ENCODE data around the gene DEGS2. TPM values are rescaled to one million over a fixed set of nuclear protein-coding genes. Genes with fewer than 3 reads are reported as not detected.
A peak's percentile ranks its signal among the peaks of the same experiment; 100 is the strongest.
"Not testable (repeated sequence)": the region's sequence is repeated elsewhere in the genome, so short reads cannot be mapped to it uniquely, and the experiment has no call there.

DEGS2 gene
- total RNA-seq, 1 donor from 2014 or later = not detected

DNA sequence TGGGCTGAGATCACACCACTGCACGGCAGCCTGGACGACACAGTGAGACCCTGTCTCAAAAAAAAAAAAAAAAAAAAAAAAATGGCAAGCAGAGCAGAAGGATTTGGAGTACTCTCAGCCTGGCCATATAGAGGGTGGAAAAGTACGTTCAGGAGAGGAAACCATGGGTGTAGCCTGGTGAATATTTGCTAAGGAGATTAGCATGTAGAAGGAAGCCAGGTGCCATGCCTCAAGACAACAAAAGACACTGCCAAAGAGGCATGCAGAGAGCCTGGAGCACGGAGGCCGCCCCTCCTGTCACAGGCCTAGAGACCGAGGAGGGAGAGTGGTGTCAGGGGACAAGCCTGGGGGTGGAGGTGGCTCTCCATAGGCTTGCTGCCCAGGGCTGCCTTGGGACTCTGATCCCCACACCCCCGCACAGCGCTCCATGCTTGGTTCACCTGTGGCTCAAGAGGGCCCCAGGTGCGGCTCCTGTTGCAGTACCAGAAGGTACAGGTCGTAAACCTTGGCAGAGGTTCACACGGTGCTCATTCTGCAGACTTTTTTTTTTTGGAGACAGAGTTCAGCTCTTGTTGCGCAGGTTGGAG lies 27.9 kb upstream of the DEGS2 start:
- intact Hi-C loops (cut with DNase I) = no loop called here
- ATAC-seq = no peak
- DNase-seq (ENCODE audit: missing footprints) = no peak

DNA sequence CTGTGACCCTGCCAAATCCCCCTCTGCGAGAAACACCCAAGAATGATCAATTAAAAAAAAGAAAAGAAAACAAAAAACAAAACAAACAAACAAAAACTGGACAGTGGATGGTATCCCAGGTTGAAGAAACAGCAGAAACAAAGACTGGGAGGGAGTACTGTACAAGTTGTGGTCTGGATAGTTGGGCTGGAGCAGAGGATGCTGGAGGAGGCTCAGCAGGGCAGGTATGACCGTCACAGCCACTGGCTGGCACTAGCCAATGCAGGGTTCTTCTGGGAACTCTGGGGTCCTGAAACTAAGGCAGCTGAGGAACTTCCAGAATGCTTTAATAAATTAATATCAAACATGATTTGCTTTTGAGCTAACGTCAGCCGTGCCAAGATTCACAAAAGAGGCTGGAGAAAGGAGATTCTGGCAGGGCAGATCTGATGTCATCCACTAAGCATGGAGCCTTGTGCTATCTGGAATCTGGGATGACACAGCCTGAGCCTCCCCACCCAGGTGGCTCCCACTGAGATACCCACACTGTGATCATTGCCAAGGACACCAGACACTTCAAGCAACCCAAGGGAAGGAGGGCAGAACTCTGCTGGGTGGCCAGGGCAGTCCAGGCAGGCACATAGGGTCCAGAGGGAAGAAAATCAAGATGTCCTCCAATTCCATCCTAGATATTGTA lies 22.6 kb upstream of the DEGS2 start:
- ATAC-seq; DNase-seq (ENCODE audit: missing footprints); intact Hi-C loops (cut with DNase I): not testable (repeated sequence)

DNA sequence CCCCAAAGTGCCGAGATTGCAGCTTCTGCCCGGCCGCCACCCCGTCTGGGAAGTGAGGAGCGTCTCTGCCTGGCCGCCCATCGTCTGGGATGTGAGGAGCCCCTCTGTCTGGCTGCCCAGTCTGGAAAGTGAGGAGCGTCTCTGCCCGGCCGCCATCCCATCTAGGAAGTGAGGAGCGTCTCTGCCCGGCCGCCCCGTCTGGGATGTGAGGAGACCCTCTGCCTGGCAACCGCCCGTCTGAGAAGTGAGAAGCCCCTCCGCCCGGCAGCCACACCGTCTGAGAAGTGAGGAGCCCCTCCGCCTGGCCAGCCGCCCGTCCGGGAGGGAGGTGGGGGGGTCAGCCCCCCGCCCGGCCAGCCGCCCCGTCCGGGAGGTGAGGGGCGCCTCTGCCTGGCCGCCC lies 21.2 kb upstream of the DEGS2 start:
- ATAC-seq = not testable (repeated sequence)

DNA sequence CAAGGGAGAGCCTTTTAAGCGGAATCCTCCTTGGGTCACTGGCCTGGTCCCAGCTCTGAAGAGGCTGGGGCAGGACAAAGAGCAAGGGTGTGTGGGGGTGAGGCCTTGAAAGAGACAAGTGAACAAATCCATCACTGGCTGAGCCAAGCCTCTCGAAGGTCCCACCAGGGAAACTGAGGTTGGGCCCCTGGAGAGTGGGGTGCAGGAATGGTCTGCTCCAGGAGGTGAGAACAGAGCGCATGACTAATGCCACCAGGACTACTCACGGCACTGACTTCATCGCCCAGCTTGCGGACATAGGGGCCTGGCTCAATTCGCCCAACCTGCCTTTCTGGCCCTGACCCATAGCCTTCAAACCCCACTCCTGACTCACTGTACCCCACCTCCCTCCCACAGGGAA lies 19.2 kb upstream of the DEGS2 start:
- intact Hi-C loops (cut with DNase I) = no loop called here
- ATAC-seq (no peak), DNase-seq (ENCODE audit: missing footprints) (no peak)

More for the DNA sequence above, 21.2 kb upstream of the DEGS2 start:
- intact Hi-C loops (cut with DNase I); DNase-seq (ENCODE audit: missing footprints): not testable (repeated sequence)

DNA sequence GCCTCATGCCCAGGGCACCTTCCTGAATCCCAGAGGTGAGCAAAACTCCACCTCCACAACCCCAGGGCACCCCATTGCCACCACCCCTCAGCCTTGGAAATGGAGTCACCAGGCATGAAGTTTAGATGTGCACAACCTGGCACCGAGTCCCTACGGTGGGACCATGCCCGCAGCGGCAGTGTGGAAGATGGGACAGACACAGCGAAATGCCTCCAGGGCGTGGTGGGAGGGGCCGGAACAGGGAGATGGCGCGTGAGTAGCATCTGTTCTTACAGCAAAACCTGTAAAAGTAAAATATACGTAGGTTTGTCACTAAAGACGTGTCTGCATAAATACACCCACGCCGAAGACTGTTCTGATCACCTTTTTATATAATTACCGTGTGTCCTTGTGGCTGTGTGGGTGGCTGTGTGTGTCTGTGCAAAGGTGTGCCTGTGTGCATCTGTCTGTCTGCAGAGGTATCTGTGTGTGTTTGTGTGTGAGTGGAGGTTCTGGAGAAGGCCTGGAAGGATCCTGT lies 17.4 kb upstream of the DEGS2 start:
- ATAC-seq (no peak), DNase-seq (ENCODE audit: missing footprints) (no peak)
- intact Hi-C loops (cut with DNase I) = no loop called here

DNA sequence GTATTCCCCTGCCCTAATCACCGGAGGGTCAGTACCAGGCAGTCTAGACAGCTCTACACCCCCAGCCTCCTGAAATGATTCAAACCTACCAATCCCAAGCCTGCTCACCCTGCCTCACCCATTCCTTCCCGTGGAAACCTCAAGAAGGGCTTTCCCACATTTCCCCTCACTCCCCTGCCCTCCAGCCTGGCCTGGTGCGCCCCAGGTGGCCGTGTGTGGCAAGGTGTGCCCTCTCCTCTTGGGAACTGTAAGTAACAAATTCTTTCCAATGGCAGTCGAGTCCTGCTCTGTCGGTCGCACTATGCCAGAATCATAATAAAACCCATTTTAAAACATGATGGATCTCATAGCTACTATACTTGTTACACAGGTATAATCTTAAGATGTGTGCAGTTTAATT lies 13.9 kb upstream of the DEGS2 start:
- ATAC-seq = no peak
- intact Hi-C loops (cut with DNase I) = no loop called here

DNA sequence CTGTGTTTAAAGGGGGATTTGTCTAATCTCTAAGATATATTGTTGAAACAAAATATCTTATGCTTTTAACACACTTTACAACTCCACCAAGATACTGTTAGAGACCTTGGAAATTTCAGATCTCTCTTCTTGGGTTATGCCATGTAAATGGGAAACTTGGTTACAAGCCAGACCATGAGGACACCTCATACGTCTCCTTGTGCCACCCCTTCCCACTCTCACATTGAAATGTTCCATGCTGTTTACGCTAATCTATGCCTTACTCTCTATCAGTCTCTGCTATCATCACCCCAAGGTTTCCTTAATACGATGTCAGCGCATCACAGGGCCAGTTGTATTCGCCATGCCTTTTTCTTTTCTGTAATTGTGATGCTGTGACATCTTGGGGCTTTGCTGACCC lies 13.4 kb upstream of the DEGS2 start:
- intact Hi-C loops (cut with DNase I) = no loop called here
- ATAC-seq (no peak), DNase-seq (ENCODE audit: missing footprints) (no peak)

More for the DNA sequence above, 13.9 kb upstream of the DEGS2 start:
- DNase-seq (ENCODE audit: missing footprints) = no peak

DNA sequence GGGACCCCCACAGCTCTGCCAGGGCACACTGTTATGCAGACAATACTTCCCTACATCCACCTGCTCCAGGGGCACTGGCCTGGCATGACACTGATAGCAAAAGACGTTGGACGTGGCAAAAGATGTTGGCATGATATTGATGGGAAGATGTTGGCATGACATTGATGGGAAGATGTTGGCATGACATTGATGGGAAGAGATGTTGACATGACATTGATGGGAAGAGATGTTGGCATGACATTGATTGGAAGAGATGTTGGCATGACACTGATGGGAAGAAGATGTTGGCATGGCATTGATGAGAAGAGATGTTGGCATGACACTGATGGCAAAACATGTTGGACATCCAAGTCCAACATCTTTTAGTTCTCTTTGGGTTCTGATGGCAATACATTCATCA lies 11.4 kb upstream of the DEGS2 start:
- peak; percentile 39 for DNase-seq (ENCODE audit: missing footprints)
- no peak for ATAC-seq
- intact Hi-C loops (cut with DNase I) = no loop called here

DNA sequence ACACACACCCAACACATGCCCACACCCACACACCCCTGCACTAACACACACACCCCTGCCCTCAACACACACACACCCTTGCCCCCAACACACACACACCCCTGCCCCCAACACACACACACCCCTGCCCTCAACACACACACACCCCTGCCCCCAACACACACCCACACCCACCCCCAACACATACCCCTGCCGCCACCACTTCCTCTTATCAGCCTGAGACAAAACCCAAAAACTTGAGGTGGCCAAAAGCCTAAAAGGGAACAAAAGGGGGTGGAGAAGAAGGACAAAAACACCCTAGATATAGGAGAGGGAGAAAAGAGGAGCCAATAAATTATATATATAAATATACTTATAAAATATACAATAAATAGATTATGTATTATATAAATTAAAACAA lies 9.1 kb upstream of the DEGS2 start:
- intact Hi-C loops (cut with DNase I) = no loop called here
- ATAC-seq (no peak), DNase-seq (ENCODE audit: missing footprints) (peak; percentile 5)

DNA sequence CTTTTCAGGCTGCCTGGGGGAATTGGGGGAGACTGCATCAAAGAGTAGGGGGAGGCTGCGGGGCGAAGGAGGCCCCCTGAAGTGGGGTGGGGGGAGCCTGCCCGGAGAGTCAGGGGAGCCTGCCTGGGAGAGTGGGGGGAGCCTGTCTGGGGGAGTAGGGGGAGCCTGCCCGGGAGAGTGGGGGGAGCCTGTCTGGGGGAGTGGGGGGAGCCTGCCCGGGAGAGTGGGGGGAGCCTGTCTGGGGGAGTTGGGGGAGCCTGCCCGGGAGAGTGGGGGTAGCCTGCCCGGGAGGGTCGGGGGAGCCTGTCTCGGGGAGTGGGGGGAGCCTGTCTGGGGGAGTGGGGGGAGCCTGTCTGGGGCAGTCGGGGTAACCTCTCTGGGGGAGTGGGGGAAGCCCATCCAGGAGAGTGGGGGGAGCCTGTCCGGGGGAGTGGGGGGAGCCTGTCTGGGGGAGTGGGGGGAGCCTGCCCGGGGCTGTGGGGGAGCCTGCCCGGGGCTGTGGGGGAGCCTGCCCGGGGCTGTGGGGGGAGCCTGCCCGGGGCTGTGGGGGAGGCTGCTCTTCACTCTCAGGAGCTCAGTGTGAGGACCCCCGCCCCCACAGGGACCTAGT lies 6.5 kb upstream of the DEGS2 start:
- DNase-seq (ENCODE audit: missing footprints) (peak; percentile 23), ATAC-seq (no peak)
- intact Hi-C loops (cut with DNase I) = no loop called here

DNA sequence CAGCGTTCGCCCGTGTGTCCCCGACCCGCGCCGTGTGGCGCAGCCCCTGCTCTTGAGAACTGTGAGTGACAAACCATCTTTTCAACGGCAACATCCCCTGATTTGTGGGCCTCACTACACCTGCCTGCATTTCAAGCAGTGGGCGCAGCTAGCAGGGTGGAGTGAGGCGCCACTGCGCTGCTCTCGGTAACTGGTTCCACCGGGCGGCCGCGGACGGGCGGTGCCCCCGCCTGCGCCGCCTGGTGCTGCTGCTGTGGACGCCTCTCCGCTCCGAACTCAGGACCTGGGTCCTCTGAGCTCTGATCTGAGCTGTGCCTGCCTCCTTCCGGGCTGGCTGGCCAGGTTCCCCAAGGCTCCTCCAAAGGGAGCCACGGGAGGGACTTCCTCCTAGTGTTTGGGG lies 5.9 kb upstream of the DEGS2 start:
- ATAC-seq (peak; percentile 30), DNase-seq (ENCODE audit: missing footprints) (peak; percentile 61)
- intact Hi-C loops (cut with DNase I) = no loop called here

DNA sequence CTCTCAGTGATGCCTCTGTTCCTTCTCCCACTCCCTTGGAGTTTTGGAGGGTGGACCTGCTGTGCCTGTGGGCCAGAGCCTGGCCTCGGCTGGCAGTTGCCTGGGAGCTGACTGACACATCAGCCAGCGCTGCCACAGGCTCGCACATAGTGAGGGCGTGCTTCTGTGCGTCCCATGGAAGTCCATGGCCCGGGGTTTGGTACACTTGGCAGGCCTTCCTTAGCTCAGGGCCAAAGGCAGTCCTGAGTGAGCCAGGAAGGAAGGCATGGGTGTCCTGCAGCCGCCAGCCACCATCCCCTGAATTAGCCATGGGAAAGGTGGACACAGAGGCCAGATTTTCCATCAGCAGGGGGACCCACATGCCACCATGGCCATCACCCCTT lies 1.1 kb upstream of the DEGS2 start:
- DNase-seq (ENCODE audit: missing footprints) (no peak), ATAC-seq (no peak)
- intact Hi-C loops (cut with DNase I) = no loop called here

DNA sequence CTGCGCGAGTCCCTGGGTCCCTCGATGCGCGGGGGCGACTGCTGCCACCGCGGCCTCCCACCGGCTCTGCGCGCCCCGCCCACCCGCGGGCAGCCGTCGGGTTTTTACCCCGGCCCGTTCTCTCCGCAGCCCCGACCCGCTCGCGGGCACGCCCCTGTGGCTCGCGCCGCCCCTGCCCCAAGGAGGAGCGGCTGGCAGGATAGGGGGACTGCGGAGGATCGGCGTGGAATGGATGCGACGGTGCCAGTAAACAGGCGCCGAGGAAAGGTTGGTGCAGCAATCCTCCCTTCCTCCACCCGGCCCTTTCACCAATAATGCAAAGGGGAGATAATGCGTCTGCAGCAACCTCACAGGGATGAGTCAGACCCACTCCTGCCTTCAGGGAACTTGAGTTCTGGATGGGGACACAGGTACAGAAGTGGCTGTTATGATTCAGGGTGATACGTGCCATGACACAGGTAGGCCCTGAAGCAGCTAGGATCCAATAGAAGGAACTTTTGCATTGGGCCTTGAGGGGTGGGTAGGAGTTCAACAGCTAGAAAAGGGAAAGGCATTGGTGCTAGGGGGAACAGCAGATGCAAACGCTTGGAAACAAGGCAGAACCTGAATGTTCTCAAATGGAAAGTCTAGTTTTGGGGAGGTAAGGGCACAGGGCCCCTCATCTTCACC lies 554 bp upstream of the DEGS2 start:
- intact Hi-C loops (cut with DNase I) = no loop called here
- no peak for ATAC-seq
- DNase-seq (ENCODE audit: missing footprints) = peak; percentile 56

DNA sequence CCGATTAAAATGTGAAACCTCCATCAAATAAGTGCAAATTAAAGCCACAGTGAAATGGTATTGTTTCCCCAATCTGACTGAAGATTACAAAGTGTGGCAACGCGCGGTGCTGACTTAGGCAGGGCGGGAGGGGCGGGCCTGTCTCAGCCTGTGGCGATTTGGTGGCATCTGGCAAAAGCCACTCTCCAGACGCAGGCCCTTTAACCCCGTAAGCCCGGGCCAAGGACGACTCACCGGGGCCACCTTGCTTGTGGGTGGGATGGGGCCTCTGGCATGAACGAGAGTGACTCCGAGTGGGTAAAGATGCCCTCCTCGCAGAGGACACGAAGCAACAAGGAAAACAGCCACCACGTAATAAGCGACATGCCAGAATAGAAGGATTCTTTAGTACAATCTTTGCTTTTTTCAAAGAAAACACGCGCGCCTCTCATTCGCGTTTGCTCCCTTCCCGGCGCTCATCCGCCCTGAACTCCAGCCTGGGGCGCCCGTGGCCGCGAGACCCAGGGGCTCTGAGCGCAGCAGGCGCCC lies 815 bp downstream of the DEGS2 start:
- intact Hi-C loops (cut with DNase I) = no loop called here
- no peak for ATAC-seq
- peak; percentile 43 for DNase-seq (ENCODE audit: missing footprints)

DNA sequence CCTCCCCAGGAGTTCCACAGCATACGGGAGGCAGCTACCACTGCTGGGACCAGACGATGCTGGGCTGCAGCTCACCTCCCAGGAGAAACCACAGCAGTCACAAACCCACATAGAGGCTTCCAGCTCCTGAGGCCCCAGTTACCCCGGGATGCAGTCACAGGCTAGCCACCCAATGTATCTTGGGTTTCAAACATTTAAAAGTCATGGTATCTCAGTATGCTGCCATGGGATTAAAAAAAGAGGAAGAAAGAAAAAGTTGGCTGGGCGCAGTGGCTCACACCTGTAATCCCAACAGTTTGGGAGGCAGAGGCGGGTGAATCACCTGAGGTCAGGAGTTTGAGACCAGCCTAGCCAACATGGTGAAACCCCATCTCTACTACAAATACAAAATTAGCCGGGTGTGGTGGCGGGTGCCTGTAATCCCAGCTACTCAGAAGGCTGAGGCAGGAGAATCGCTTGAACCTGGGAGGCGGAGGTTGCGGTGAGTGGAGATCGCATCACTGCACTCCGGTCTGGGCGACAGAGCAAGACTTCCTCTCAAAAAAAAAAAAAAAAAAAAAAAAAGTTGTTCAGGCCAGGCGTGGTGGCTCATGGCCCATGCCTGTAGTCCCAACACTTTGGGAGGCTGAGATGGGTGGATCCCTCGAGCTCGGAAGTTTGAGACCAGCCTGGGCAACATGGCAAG lies 1.8 kb downstream of the DEGS2 start:
- ATAC-seq; intact Hi-C loops (cut with DNase I); DNase-seq (ENCODE audit: missing footprints): not testable (repeated sequence)

DNA sequence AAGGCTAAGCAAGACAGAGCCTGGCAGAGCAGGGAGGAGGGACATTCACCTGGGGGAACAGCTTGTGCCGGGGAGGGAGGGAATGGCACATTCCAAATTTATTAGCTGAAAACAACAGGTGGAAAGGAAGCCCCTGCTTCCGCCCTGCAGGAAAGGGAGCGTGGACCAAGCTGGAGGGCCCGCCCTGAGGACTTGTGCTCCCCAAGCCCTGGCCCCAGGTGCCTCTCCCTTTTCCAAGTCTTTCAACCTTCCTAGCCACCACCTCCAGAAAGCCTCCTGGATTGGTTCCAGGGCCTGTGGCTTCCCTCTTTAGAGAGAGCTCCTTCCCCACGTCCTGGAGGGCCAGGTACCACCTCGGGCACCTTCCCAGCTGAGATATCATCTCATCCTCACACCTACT lies 2.7 kb downstream of the DEGS2 start:
- no peak for ATAC-seq
- no peak for DNase-seq (ENCODE audit: missing footprints)

DNA sequence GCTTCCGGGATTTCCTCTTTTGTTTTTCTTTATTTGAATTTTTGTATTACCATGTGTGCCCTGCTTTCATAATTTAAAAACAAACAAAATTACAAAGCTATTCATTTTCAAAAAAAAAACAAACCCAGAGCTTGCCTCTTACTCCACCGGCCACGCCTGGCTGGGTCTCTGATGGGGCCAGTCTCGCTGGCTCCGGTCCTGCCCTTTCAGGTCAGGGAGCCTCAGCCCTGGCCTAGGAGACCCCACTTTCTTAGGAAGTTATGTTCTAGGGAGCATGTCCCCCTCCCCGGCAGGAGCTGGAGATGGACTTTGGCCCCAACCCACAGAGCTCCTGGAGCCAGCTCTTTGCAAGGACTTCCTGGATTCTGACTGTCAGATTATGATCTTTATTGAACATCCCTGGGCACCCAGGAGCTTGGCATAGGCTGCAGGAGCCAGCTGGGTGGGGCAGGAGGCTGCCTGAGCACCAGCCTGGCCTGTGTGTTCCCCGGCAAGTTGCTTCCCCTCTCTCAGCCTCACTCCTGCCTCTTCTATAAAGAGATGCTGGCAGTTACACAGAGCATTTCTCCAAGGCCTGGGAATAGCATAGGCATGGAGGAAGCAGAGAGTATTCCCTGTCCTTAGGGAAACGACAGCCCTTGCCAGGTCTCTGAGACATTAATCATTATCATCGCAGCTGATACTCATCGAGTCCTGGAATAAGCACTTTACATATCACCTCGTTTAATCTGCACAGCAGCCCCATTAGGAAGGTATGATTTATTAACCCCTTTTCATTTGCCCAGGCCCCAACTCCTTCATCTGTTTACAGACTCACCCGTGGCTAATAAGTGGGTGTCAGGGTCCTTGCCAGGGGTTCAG lies 3.5 kb downstream of the DEGS2 start:
- DNase-seq (ENCODE audit: missing footprints) (peak; percentile 50), ATAC-seq (no peak)
- intact Hi-C loops (cut with DNase I) = no loop called here

More for the DNA sequence above, 2.7 kb downstream of the DEGS2 start:
- intact Hi-C loops (cut with DNase I) = no loop called here

DNA sequence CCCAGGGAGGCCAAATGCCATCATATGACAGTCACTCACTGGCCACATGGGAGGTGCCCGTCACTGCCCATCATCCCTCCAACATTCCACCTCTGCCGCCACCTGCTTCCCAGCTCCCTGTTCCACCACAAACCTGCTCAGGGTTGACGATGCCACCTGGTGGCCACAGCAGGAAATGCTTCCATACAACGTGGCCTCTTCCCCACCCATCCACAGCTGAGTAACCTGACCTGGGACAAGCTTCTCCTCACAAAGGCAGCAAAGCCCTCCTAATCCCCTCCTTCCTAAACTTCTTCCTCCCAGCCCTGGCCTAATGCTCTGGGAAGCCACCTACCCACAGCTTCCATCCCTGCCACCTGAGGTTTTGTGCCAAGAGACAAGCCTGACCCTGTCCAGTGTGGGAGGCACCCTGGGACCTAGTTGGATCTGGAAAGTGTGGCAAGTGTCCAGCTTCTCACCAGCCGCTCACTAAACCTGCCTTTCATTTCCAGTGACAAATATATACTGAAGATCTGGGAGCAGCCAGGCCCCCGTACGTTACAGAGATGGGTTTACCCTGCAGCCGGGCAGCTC lies 4.3 kb downstream of the DEGS2 start:
- no peak for ATAC-seq
- DNase-seq (ENCODE audit: missing footprints) = peak; percentile 62
- intact Hi-C loops (cut with DNase I) = no loop called here
